Gastroesophageal sphincter (tissue), 4 donors: ENCODE results near the gene RALGPS1. TPM values are rescaled to one million over a fixed set of nuclear protein-coding genes. Genes with fewer than 3 reads are reported as not detected.
A peak's percentile ranks its signal among the peaks of the same experiment; 100 is the strongest.

ENCODE experiments used
- ATAC-seq: fragments of 150-250 bp; one replicate; pipeline ENCODE4 v1.9.1; 2016; ENCODE audit warnings: mild to moderate bottlenecking, moderate library complexity
- H3K27ac ChIP-seq, 4 donors: fragments of 200-600 bp; sonication (generic) in 3 of 4; 1 replicate in 3 of 4; 2 replicates in 1 of 4; pipeline ENCODE4 v1.5.1; 2016 to 2019
- H3K27me3 ChIP-seq: fragments of 200-600 bp; sonication (generic); one replicate; pipeline ENCODE4 v1.5.1; 2019
- H3K36me3 ChIP-seq, 2 donors: fragments of 200-600 bp; sonication (generic); one replicate each; pipeline ENCODE4 v1.5.1; 2019; ENCODE audit warnings: control low read depth in 1 of 2
- H3K4me1 ChIP-seq, 3 donors: fragments of 200-600 bp; sonication (generic); 1 replicate in 2 of 3; 2 replicates in 1 of 3; pipeline ENCODE4 v1.5.1; 2016 to 2019; ENCODE audit warnings: control low read depth in 2 of 3
- H3K4me3 ChIP-seq, 2 donors: fragments of 200-600 bp; sonication (generic); one replicate each; pipeline ENCODE4 v1.5.1; 2019; ENCODE audit warnings: mild to moderate bottlenecking in 1 of 2, moderate library complexity in 1 of 2
- H3K9me3 ChIP-seq, 3 donors: fragments of 200-600 bp; sonication (generic); one replicate each; pipeline ENCODE4 v1.5.1; 2017 to 2019; ENCODE audit warnings: control low read depth in 2 of 3
- CTCF ChIP-seq, 4 experiments: fragments of 200-600 bp in 2 of 4; fragments of 450-650 bp in 2 of 4; sonication (generic) in 1 of 4; IDR thresholded peaks; one replicate each; pipeline ENCODE4 v1.5.1; 2017 to 2019; ENCODE audit warnings: antibody characterized with exemption in 4 of 4, mild to moderate bottlenecking in 2 of 4, moderate library complexity in 2 of 4
- EP300 ChIP-seq: sonication (generic); formaldehyde crosslinking; IDR thresholded peaks from one replicate; pipeline ENCODE4 v1.6.1; 2017; ENCODE audit warnings: antibody characterized with exemption, mild to moderate bottlenecking
- POLR2A ChIP-seq, 2 donors: fragments of 450-650 bp; IDR thresholded peaks; one replicate each; pipeline ENCODE4 v1.6.1; 2017; ENCODE audit warnings: antibody characterized with exemption in 2 of 2, mild to moderate bottlenecking in 2 of 2, moderate library complexity in 1 of 2
- POLR2AphosphoS5 ChIP-seq: sonication (generic); formaldehyde crosslinking; IDR thresholded peaks from one replicate; pipeline ENCODE4 v1.6.1; 2017; ENCODE audit warnings: antibody characterized with exemption
- WGBS, 2 donors: methylation state at CpG; one replicate each; pipeline ENCODE4 v1.1.5; 2018; ENCODE audit warnings: low coverage in 1 of 2; 5-methylcytosine and 5-hydroxymethylcytosine counted together
- total RNA-seq, 4 donors: library from RNA; depleted of rRNA; stranded (reverse); fragments of >200 nt; gene quantifications; one replicate each; pipeline ENCODE4 v1.1.0, GENCODE V29; 2016

Gene RALGPS1
- total RNA-seq, 4 donors from 2014 or later, result 5.9 to 17.4 (median 11.3) TPM

- Histone ChIP-seq H3K4me1 (peaks cover 0 to 22% (median 0%) of the 10 kb centered on the region in 3 donors), H3K27me3 (no peaks in the 10 kb centered on the region), H3K4me3 (peak overlapping the region; percentile 28 to 65), H3K36me3 (no peaks in the 10 kb centered on the region), H3K27ac (peak overlapping the region; percentile 19 to 87 (median 82)), H3K9me3 (no peaks in the 10 kb centered on the region)
- peak; percentile 100 for ATAC-seq
- WGBS, 2 donors, result 0 to 18% methylated on average over 2 to 18 of the region's 53 CpGs
- peak; percentile 25 to 55 for TF ChIP-seq POLR2A (IDR thresholded peaks at IDR 0.05)
- no peak for TF ChIP-seq CTCF (IDR thresholded peaks at IDR 0.05)
- TF ChIP-seq POLR2AphosphoS5, result peak; percentile 64
- TF ChIP-seq EP300, result no peak
Measured at GRCh38 chr9:127244609-127245601, 330.3 kb downstream of the RALGPS1 start.

GRCh38 chr9:127245637-127246164 lies 331.1 kb downstream of the RALGPS1 start:
- H3K27me3 ChIP-seq, result no peaks in the 10 kb centered on the region
- no peak for ATAC-seq
- WGBS, 2 donors, result 80 to 81% methylated on average over 4 to 8 of the region's 8 CpGs
- no peaks in the 10 kb centered on the region for H3K9me3 ChIP-seq
- peak overlapping the region; percentile 28 to 65 for H3K4me3 ChIP-seq
- peak overlapping the region in 2 of 4 donors; percentile 85 to 87 for H3K27ac ChIP-seq
- peaks cover 0 to 22% (median 0%) of the 10 kb centered on the region in 3 donors for H3K4me1 ChIP-seq
- TF ChIP-seq EP300, result no peak
- no peaks in the 10 kb centered on the region for H3K36me3 ChIP-seq

GRCh38 chr9:127248241-127248640 lies 333.7 kb downstream of the RALGPS1 start:
- 83 to 100% methylated on average over 3 of the region's 3 CpGs for WGBS, 2 donors
- ATAC-seq, result no peak
- Histone ChIP-seq H3K36me3 (no peaks in the 10 kb centered on the region), H3K4me3 (no peak overlapping the region), H3K4me1 (peaks cover 0 to 22% (median 0%) of the 10 kb centered on the region in 3 donors), H3K27ac (no peak overlapping the region), H3K27me3 (no peaks in the 10 kb centered on the region), H3K9me3 (no peaks in the 10 kb centered on the region)
- no peak for TF ChIP-seq CTCF (IDR thresholded peaks at IDR 0.05)
- no peak for TF ChIP-seq POLR2AphosphoS5
- TF ChIP-seq EP300, result no peak
- no peak for TF ChIP-seq POLR2A (IDR thresholded peaks at IDR 0.05)

GRCh38 chr9:127249877-127250276 lies 335.3 kb downstream of the RALGPS1 start:
- no peaks in the 10 kb centered on the region for H3K27me3 ChIP-seq
- no peak overlapping the region for H3K4me3 ChIP-seq
- H3K9me3 ChIP-seq, result no peaks in the 10 kb centered on the region
- H3K4me1 ChIP-seq, result peaks cover 0 to 15% (median 0%) of the 10 kb centered on the region in 3 donors
- no peaks in the 10 kb centered on the region for H3K36me3 ChIP-seq
- TF ChIP-seq EP300 (no peak), POLR2A (IDR thresholded peaks at IDR 0.05) (no peak), POLR2AphosphoS5 (no peak), CTCF (IDR thresholded peaks at IDR 0.05) (no peak)
- WGBS, 2 donors, result 92% methylated on average over 2 to 5 of the region's 5 CpGs
- no peak overlapping the region for H3K27ac ChIP-seq
- no peak for ATAC-seq

- no peak for ATAC-seq
- TF ChIP-seq POLR2A (IDR thresholded peaks at IDR 0.05), result no peak
- no peak for TF ChIP-seq POLR2AphosphoS5
- TF ChIP-seq EP300, result no peak
- TF ChIP-seq CTCF (IDR thresholded peaks at IDR 0.05), result no peak
- Histone ChIP-seq H3K4me3 (no peak overlapping the region), H3K36me3 (no peaks in the 10 kb centered on the region), H3K27ac (no peak overlapping the region), H3K9me3 (no peaks in the 10 kb centered on the region), H3K4me1 (peaks cover 0 to 6% (median 0%) of the 10 kb centered on the region in 3 donors), H3K27me3 (no peaks in the 10 kb centered on the region)
- 35 to 89% methylated on average over 1 to 3 of the region's 3 CpGs for WGBS, 2 donors
Measured at GRCh38 chr9:127250896-127251391, 336.4 kb downstream of the RALGPS1 start.
